Stromal cell of bone marrow (primary cell): ENCODE measurements around the gene SLC6A20.

ENCODE experiments used
- DNase-seq: peaks from one replicate; pipeline ENCODE4 v3.0.0-alpha.2; 2012; ENCODE audit warnings: low read depth

Gene SLC6A20

DNA sequence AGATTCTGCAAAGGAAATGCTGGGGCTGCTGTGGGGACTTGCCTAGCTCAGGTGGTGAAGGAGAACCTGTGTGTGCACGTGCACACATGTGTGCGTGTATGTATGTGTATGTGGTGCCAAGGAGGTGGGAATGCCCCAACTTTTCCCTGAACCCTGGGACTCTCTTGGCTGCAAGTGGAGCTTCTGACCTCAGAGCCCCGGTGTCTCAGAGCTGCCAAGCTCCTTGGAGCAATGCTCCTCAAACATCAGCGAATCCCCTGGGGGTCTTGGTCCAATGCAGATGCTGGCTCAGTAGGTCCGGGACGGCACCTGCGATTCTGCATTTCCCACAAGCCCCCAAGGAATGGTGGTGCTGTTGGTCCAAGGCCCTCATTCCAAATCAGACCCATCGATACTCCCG lies 5.8 kb upstream of the SLC6A20 start:
- no peak for DNase-seq

DNA sequence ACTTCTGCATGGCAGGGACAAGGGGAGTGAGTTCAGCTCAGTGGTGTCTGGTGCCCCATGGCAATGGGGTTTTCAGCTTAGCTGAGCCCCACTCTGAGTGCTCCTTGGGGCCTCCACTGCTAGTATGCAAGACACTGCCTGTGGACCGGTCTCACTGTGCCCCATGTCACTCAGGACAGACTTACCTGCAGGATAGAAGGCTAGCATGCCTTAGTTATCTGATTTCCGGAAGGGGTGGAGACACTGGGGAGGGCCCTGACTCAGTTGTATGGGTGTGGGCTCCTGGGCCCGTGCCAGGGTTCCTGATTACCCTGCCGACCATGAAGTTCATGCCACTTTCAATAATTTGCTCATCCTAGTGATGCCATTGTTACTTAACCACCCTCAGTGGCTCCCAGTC lies 4.3 kb upstream of the SLC6A20 start:
- DNase-seq, result no peak

DNA sequence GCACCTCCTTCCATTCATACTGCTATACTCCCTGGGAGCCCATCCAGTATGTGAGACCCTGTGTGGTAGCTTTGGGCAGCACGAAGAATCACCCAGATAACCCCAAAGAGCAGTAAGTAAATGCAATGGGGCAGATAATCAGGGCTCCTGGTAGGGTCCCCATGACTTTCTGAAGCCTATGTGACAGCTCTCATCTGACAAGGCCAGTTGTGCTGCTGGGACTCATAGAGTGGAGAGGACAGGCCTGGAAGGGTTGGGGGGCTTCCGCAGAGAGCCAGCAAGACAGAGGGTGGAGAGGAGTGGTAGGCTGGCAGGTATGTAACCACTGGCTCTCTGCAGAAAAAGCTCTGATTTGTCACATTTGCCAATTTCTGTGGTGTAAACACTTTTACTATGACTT lies 3.2 kb upstream of the SLC6A20 start:
- no peak for DNase-seq

DNA sequence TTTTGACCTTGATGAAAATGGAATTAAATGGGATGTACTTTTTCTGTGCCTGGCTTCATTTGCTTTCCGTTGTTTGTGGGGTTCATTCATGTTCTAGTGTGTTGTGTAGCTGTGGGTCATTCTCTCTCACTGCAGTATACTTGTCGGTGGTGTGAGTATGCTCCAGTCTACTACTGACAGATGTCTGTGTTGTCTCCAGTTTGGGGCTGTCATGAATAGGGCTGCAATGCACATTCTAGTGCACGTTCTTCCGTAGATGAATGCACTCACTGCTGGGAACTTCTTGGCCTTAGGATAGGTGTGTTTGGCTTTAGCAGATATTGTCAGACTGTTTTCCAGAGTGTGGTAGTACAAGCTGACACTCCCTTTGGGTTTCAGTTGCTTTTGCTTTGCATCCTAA lies 1.7 kb upstream of the SLC6A20 start:
- no peak for DNase-seq

DNA sequence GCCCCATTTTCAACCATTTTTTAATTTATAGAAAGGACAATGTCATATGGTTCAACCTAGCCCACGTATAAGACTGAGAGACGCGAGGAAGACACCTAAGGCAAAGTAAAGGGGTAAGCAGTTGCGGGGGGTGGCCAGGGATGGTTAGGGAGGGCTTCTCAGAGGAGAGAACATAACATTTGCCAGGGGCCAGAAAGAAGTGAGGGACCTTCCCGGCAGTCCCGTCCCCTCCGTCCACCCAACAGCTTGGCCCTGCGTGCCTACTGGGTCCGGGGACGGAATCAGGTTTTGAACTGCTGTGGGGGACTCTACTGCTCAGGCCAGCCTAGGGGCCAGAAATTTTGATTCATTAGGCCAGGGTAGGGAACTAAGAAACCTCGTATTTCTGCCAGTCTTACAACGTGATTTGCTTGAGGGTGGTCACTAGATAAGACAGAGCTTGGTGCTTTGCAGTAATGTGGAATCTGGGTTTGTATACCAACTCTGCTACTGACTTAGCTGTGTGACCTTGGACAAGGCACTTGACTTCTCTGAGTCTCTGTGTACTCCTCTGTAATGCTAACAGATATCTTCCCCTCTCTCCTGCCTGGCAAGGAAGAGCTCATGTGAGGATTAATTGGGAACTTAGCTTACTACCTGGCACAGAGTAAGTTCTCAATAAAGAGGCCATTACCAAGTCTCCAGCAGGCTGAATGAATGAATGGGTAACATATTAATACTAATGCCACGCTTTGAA lies 734 bp upstream of the SLC6A20 start:
- DNase-seq, result no peak

DNA sequence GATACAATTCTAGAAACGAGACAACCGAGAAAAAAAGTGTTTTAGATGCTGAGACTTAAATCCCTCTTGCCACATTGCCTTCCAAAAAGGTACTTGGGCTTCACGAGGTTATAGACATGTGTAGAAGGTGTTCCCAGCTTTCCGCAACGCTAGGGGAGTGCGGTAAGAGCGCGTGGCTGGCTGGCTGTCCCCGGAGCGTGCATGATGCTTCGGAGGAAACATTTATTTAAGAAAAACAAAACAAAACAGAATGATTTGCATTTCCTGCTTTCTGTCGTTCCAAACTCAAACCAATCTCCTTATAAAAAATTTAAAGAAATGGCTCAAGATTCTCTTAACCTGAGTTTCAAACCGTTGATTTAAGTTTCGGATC lies 841 bp downstream of the SLC6A20 start:
- no peak for DNase-seq

DNA sequence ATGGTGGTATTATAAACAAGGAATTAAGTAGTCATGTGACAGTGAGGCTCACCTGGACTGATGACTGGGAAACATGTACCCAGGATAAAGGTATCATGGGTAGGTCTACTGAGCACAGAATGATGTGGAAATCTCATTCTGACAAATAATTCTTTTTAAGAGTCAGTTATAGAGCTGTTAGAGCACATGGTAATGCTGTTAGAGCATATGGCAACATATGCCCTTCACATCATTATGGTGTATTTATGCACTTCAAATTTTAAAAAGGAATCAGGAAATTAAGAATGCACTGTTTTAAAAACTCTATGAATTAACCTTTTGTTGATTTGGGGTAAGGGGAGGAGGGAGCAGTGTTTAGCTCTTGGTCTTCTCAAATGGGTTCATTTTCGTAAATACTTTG lies 1.7 kb downstream of the SLC6A20 start:
- DNase-seq, result no peak

DNA sequence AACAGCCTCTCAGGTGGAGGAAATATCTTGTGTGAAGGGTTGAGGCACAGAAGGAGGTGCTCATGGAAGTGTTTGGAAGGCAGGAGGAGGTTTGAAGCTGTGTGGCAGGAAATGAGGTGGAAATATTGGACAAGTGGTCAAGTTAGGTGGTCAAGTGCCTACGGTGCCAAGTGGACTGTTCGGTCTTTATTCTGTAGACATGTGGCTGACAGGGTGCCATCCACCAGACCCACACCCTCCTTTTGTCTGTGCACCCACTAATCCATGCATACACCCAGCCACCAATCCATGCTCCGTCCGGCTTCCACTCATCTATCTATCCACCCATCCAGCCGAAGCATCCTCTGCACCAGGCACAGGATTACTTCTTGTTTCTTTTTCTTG lies 2.2 kb downstream of the SLC6A20 start:
- no peak for DNase-seq

DNA sequence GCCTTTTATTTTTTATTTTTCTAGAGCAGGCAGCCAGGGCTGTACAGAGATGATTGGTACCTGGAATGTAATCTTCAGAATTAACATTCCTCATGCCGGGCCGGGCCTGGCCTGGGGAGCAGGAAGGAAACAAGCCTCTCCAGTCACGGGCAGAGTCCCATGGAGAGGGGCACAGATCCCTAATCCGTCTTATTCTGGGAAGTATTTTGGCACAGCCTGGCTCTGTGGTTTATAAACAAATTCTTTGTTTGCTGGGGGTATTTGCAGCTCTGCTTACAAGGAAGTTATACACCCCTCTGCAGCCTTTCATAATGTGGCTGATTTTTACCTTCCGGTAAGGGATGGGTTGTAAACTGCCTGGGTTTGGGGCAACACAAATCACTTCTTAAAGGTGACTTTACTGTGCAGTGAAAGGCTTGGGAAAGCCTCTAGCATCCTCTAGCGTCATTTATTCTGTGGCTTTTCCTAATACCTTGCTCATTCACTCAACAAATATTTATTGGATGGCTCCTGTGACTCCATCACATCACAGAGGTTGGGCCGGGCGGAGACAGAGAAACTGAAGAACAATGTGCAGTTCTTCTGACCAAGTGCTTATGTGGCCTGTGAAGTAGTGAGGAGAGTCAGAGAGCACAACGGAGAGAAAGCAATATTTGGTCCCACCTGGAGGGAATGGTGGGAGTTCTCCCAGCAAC lies 2.7 kb downstream of the SLC6A20 start:
- no peak for DNase-seq

DNA sequence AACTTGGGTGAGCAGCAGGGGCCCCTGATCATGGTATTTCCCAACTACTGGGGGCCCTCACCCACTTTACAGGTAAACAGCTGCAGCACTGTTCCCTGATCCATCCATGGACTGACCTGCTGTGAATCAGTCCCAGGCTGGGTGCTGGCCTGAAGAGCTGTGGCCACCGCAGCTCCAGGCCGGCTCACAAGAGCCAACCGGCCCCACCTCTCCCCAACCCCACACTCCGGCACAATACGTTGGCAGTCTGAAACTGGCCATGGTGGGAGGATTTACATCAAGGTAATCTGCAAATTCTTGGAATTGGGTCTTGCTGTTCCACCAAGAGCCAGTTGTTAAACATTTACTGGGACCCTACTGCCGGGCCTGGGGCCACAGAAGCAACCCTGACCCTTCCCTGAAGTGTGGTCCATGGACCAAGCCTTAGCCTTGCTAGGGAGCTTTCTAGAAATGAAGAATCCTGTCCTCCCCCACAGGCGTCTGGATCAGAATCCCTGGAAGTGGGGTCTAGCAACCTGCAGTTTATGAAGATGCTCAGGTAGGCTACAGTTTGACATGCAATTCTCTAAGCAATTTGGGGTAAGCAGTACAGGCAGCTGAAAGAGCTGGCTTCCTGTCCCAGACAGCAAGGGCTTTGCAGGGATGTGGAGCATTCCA lies 3.7 kb downstream of the SLC6A20 start:
- no peak for DNase-seq

DNA sequence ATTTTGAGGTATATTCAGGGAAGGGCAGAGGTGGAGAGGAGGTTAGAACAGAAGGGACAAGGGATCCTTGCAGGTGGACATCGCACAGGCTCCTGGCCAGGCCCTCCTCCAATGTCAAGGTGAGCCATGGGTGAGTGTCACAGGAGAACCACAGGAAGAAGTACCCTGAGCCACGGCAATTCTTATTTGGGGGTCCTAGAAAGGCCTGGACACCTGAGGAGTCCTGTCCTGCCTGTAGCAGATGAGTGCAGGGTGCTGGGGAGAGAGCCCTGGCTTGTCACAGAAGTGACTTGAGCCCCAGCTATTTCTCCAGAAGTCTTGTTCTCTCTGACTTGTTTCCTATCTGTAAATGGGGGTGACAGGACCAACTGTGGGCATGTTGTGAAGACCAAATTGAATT lies 4.3 kb downstream of the SLC6A20 start:
- DNase-seq, result no peak

DNA sequence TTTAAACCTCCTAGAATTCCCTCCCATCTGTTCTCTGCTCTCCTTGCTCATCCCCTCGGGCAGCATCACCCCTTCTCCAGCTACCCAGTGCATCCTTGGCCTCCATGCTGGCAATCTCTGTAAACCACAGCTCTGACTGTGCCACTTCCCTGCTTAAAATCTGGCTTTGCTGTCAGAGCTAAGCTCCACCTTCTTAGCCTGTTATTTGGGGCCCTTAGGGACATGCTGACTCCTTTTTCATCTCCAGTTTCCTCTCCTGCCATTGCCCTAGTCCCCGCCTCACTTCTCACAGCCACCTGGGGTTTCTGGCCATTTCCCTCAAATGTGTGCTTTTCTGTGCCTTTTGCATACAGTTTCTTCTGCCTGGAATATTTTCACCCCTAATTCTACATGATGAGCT lies 5.7 kb downstream of the SLC6A20 start:
- DNase-seq, result peak; percentile 8

DNA sequence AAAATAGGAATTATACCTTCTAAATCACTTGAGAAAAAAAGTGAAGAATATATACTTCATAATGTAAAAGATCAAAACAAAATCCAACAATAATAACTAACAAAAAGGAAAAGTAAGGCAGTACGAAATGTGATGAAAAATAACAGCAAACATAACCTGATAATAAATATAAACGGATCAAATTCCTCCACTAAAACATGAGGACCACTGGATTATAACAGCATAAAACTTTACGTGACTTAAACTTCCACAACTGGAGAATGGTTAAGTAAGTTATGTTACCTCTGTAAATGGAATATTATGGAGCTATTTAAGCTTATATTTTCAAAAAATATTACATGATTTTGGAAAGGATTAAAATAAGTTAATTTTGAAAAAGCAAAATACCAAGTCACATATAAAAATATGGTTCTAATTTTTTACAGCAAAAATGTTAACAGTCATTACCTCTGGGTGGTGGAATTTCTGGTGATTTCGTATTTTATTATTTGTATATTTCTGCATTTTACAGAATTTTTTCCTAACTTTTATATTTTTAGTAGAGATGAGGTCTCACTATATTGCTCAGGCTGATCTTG lies 7.0 kb downstream of the SLC6A20 start:
- DNase-seq, result no peak

DNA sequence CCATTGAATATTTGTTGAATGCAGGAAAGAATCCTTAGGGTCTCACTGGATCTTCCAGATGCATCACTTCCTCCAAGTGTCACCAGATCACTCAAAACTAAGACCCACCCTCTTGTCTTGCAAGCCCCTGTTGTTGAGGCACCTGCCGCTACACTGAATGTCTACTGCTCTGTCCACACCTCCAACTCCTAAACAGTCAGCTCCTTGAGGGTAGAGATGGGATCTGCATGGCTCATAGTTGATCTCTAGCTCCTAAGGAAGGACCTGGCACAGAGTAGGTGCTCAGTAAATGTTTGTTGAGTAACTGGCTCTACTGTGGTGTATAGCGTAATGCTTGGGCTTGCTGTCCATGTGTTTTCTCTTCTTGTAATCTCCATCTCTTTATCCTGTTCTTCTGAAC lies 8.8 kb downstream of the SLC6A20 start:
- DNase-seq, result no peak

DNA sequence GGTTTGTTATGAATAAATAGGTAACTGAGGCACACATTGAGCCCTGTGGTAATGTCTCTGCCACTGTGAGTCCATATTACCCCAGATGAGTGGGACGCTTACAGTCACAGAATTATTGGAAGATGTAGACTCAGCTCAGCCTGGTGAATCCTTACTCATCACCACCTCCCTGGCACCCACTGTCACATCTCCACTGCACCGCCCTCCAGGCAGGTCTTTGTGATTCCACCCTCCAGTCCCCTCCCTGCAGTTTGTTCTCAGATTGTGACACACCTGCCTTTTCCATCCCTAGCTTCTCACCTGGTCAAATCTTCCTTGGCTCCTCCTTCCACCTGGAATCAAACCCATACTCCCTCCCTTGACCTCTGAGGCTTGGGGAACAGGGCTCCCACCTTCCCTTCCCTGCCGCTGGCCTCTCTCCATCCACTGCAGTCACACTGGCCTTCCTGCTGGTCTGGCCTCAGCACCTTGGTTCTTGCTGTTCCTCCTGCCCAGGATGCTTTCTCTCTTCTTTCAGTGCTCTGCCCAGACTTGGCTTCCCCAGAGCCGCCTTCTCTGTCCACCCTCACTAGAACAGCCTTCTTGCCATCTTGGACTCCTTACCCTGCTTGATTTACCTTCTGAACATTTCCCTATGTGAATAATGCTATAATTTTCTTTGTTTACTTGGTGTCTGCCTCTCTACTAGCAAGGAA lies 9.4 kb downstream of the SLC6A20 start:
- DNase-seq, result no peak

DNA sequence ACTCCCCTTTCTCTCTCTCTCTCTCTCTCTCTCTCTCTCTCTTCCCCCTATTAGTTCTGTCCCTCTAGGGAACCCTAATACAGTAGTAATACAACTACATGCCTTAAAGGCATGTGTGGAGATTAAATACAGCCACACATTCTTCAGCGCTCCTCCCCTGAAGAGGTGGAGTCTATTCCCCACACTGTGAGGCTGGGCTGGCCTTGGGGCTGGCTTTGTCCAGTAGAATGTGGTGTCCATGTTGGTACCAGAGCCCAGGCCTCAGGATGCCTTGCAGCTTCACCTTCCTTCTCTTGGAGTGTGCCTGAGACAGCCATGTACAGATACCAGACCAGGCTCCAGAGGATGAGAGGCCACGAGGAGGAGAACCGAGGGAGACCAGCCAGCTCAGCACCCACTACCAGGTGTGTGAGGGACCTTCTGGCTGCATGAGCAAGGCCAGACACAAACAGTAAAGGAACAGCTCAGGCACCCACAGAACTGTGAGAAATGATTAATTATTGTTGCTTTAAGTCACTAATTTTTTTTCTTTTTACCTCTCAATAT lies 10.7 kb downstream of the SLC6A20 start:
- no peak for DNase-seq

DNA sequence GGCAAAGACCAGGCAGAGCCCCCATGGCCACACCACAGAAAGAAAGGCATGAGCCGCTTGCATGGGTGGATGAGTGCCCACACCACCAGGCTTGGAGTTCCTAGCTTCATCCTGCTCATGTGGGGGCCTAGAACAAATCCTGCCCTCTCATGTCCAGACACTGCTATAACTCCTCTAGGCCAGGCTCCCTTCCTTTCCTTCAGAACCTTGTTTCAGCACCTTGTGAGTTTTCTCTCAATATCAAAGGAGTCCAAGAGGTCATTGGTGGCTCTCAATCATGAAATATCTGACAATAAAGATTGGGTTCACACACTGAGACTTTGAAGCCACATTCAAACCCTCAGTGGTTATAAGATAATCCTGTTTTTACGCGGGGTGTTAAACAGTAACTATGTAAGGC lies 12.7 kb downstream of the SLC6A20 start:
- DNase-seq, result no peak

DNA sequence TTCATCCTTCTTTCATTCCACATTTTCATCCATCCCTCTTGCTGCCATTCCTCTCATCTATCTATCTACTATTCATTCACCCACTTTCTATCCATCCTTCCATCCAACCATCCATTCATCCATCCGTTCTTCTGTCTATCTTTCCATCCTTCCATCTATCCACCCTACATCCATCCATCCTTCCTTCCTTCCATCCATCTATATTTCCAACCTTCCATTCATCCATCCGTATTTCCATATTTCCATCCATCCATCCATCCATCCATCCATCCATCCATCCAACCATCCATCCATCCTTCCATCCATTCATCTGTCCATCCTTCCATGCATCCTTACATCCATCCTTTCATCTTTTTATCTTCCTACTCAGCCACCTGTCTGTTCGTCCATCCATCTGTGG lies 14.0 kb downstream of the SLC6A20 start:
- DNase-seq, result no peak

DNA sequence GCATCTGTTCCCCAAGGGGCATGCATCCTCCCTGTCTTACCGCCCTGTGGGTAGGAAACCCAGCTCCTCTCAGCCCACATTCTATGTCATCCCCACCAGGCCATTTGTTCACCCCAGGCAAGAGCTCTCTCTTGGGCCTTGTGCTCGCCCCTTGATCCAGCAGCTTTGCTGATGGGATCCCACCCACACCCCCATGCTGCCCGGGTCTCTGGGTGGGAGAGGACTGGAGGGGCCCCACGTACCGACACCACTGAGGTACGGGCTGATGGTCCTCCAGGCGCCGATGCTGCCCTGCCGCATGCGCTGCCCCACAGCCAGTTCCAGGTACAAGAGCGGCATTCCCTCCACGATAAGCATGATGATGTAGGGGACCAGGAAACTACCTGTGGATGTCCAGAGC lies 14.5 kb downstream of the SLC6A20 start:
- DNase-seq, result no peak

DNA sequence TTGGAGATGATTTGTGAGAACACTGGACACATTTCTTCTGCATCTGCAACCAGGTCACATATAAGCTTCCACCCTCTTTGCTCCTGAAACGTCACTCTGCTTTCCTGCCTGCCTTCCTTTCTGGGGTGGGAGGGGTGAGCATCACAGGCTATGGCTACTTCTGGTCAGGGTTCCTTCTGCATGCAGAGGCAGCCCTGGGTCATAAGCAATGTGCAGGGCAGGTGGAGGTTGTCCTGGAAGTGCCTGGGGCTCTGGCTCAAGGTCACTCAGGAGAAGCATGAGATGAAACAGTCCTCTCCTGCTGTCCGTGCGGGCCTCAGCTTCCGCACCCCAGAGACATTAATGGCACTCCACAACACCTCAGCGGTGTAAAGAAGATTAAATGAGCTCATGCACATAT lies 15.1 kb downstream of the SLC6A20 start:
- no peak for DNase-seq

DNA sequence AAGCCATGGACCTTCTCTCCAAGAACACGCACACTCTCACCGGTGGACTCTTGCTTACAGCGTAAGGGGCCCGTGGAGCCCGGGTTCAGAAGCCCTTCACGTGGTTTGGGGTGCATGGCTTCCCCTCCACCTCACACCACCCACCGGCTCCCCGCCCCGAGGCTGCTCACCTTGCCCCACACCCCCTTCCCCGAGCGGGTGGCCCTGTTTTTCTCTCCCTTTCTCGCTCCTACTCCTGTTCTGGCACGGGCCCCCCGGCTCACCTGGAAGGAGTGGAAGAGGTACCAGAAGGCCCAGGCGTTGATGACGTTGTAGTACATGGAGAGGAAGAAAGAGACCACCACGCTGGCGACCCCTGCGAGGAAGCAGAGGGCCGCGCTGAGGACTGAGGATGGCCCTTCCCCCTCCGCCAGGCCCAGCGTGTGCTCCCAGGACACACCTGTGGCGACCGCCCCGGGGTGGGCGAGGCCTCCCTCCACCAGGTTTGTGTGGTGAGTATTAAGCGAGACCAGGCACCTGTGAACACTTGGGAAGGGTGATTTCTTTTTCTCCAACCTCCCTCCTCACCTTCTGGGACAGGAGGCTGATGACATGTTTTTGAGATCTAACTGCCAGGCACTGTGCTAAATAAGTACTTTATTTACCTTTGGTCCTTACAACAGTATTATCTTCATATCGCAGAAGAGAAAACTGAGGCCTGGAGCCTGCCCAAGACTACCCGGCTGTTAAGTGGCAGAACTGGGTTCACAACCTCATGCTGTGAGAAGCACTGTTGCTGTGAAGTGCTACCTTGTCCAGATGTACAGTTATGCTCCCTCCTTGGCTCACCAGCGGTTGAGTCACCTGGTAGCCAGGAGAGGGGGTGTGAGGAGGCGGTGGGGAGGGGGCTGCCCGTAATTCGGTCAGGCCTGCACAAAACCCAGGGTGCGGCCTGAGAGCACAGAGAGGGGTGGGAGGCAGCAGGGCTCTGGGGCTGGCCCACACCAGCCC lies 16.3 kb downstream of the SLC6A20 start:
- DNase-seq, result no peak
